Measurements from ENCODE around the gene TBC1D17. TPM values are rescaled to one million over a fixed set of nuclear protein-coding genes. Genes with fewer than 3 reads are reported as not detected.

Gene TBC1D17
- total and polyA plus RNA-seq, 2 donors: 2.9 to 69.7 TPM

- peaks cover 58 to 60% of the 10 kb centered on the region in 2 donors for H3K36me3 ChIP-seq (ENCODE audit: control insufficient read depth in 2 of 2, insufficient read depth in 2 of 2, low read length in 1 of 2)
- WGBS: 98% methylated on average over 5 of the region's 5 CpGs
- H3K9me3 ChIP-seq (ENCODE audit: control insufficient read depth in 2 of 2, insufficient read depth in 1 of 2, low read length in 1 of 2): peaks cover 3 to 10% of the 10 kb centered on the region in 2 donors
- H3K4me1 ChIP-seq (ENCODE audit: control insufficient read depth in 2 of 2, insufficient read depth in 2 of 2, low read length in 2 of 2): peaks cover under 1 to 11% of the 10 kb centered on the region in 2 donors
- no peak overlapping the region for H3K27ac ChIP-seq (ENCODE audit: low read depth in 1 of 2, low read length in 1 of 2)
- H3K4me3 ChIP-seq (ENCODE audit: low read length in 2 of 2): no peak overlapping the region
- no peak for DNase-seq (ENCODE audit: low read depth in 6 of 9, low spot score in 9 of 9)
- peaks cover 0 to 6% of the 10 kb centered on the region in 2 donors for H3K27me3 ChIP-seq (ENCODE audit: control insufficient read depth in 2 of 2, insufficient read depth in 1 of 2, low read length in 1 of 2)
Observed at GRCh38 chr19:49883094-49883493, 5.6 kb downstream of the TBC1D17 start.

GRCh38 chr19:49884109-49884508, 6.6 kb downstream of the TBC1D17 start:
- peaks cover 3 to 8% of the 10 kb centered on the region in 2 donors for H3K9me3 ChIP-seq (ENCODE audit: control insufficient read depth in 2 of 2, insufficient read depth in 1 of 2, low read length in 1 of 2)
- no peak overlapping the region for H3K27ac ChIP-seq (ENCODE audit: low read depth in 1 of 2, low read length in 1 of 2)
- H3K4me3 ChIP-seq (ENCODE audit: low read length in 2 of 2): no peak overlapping the region
- DNase-seq (ENCODE audit: low read depth in 6 of 9, low spot score in 9 of 9): no peak
- peaks cover 58% of the 10 kb centered on the region in 2 donors for H3K36me3 ChIP-seq (ENCODE audit: control insufficient read depth in 2 of 2, insufficient read depth in 2 of 2, low read length in 1 of 2)
- WGBS: 97% methylated on average over 18 of the region's 18 CpGs
- peaks cover 0 to under 1% of the 10 kb centered on the region in 2 donors for H3K4me1 ChIP-seq (ENCODE audit: control insufficient read depth in 2 of 2, insufficient read depth in 2 of 2, low read length in 2 of 2)
- H3K27me3 ChIP-seq (ENCODE audit: control insufficient read depth in 2 of 2, insufficient read depth in 1 of 2, low read length in 1 of 2): peaks cover 0 to 7% of the 10 kb centered on the region in 2 donors

GRCh38 chr19:49884760-49885159, 7.3 kb downstream of the TBC1D17 start:
- peaks cover 3 to 8% of the 10 kb centered on the region in 2 donors for H3K9me3 ChIP-seq (ENCODE audit: control insufficient read depth in 2 of 2, insufficient read depth in 1 of 2, low read length in 1 of 2)
- H3K36me3 ChIP-seq (ENCODE audit: control insufficient read depth in 2 of 2, insufficient read depth in 2 of 2, low read length in 1 of 2): peaks cover 53 to 58% of the 10 kb centered on the region in 2 donors
- H3K4me3 ChIP-seq (ENCODE audit: low read length in 2 of 2): no peak overlapping the region
- peaks cover 0 to 13% of the 10 kb centered on the region in 2 donors for H3K27me3 ChIP-seq (ENCODE audit: control insufficient read depth in 2 of 2, insufficient read depth in 1 of 2, low read length in 1 of 2)
- peaks cover 0 to 2% of the 10 kb centered on the region in 2 donors for H3K4me1 ChIP-seq (ENCODE audit: control insufficient read depth in 2 of 2, insufficient read depth in 2 of 2, low read length in 2 of 2)
- H3K27ac ChIP-seq (ENCODE audit: low read depth in 1 of 2, low read length in 1 of 2): no peak overlapping the region
- no peak for DNase-seq (ENCODE audit: low read depth in 6 of 9, low spot score in 9 of 9)
- WGBS: 97% methylated on average over 3 of the region's 3 CpGs

- H3K9me3 ChIP-seq (ENCODE audit: control insufficient read depth in 2 of 2, insufficient read depth in 1 of 2, low read length in 1 of 2): peaks cover 3 to 8% of the 10 kb centered on the region in 2 donors
- no peak overlapping the region for H3K27ac ChIP-seq (ENCODE audit: low read depth in 1 of 2, low read length in 1 of 2)
- no peak for DNase-seq (ENCODE audit: low read depth in 6 of 9, low spot score in 9 of 9)
- H3K4me3 ChIP-seq (ENCODE audit: low read length in 2 of 2): no peak overlapping the region
- WGBS: 91% methylated on average over 23 of the region's 23 CpGs
- H3K27me3 ChIP-seq (ENCODE audit: control insufficient read depth in 2 of 2, insufficient read depth in 1 of 2, low read length in 1 of 2): peaks cover 6 to 34% of the 10 kb centered on the region in 2 donors
- H3K36me3 ChIP-seq (ENCODE audit: control insufficient read depth in 2 of 2, insufficient read depth in 2 of 2, low read length in 1 of 2): peaks cover 30 to 36% of the 10 kb centered on the region in 2 donors
- peaks cover 4 to 10% of the 10 kb centered on the region in 2 donors for H3K4me1 ChIP-seq (ENCODE audit: control insufficient read depth in 2 of 2, insufficient read depth in 2 of 2, low read length in 2 of 2)
Observed at GRCh38 chr19:49887037-49887664, 9.6 kb downstream of the TBC1D17 start.

GRCh38 chr19:49887665-49888509, 10.4 kb downstream of the TBC1D17 start:
- H3K4me1 ChIP-seq (ENCODE audit: control insufficient read depth in 2 of 2, insufficient read depth in 2 of 2, low read length in 2 of 2): peaks cover 4 to 10% of the 10 kb centered on the region in 2 donors
- peaks cover 6 to 34% of the 10 kb centered on the region in 2 donors for H3K27me3 ChIP-seq (ENCODE audit: control insufficient read depth in 2 of 2, insufficient read depth in 1 of 2, low read length in 1 of 2)
- peaks cover 2 to 3% of the 10 kb centered on the region in 2 donors for H3K9me3 ChIP-seq (ENCODE audit: control insufficient read depth in 2 of 2, insufficient read depth in 1 of 2, low read length in 1 of 2)
- 86% methylated on average over 54 of the region's 54 CpGs for WGBS
- H3K27ac ChIP-seq (ENCODE audit: low read depth in 1 of 2, low read length in 1 of 2): no peak overlapping the region
- no peak overlapping the region for H3K4me3 ChIP-seq (ENCODE audit: low read length in 2 of 2)
- peaks cover 23 to 28% of the 10 kb centered on the region in 2 donors for H3K36me3 ChIP-seq (ENCODE audit: control insufficient read depth in 2 of 2, insufficient read depth in 2 of 2, low read length in 1 of 2)
- no peak for DNase-seq (ENCODE audit: low read depth in 6 of 9, low spot score in 9 of 9)

- peaks cover 4 to 10% of the 10 kb centered on the region in 2 donors for H3K4me1 ChIP-seq (ENCODE audit: control insufficient read depth in 2 of 2, insufficient read depth in 2 of 2, low read length in 2 of 2)
- H3K27ac ChIP-seq (ENCODE audit: low read depth in 1 of 2, low read length in 1 of 2): no peak overlapping the region
- no peak overlapping the region for H3K4me3 ChIP-seq (ENCODE audit: low read length in 2 of 2)
- H3K9me3 ChIP-seq (ENCODE audit: control insufficient read depth in 2 of 2, insufficient read depth in 1 of 2, low read length in 1 of 2): no peaks in the 10 kb centered on the region
- peaks cover 17 to 22% of the 10 kb centered on the region in 2 donors for H3K36me3 ChIP-seq (ENCODE audit: control insufficient read depth in 2 of 2, insufficient read depth in 2 of 2, low read length in 1 of 2)
- 83% methylated on average over 18 of the region's 18 CpGs for WGBS
- H3K27me3 ChIP-seq (ENCODE audit: control insufficient read depth in 2 of 2, insufficient read depth in 1 of 2, low read length in 1 of 2): peaks cover 6 to 38% of the 10 kb centered on the region in 2 donors
- no peak for DNase-seq (ENCODE audit: low read depth in 6 of 9, low spot score in 9 of 9)
Observed at GRCh38 chr19:49888510-49888824, 11.0 kb downstream of the TBC1D17 start.

- no peaks in the 10 kb centered on the region for H3K9me3 ChIP-seq (ENCODE audit: control insufficient read depth in 2 of 2, insufficient read depth in 1 of 2, low read length in 1 of 2)
- H3K27me3 ChIP-seq (ENCODE audit: control insufficient read depth in 2 of 2, insufficient read depth in 1 of 2, low read length in 1 of 2): peaks cover 6 to 39% of the 10 kb centered on the region in 2 donors
- H3K36me3 ChIP-seq (ENCODE audit: control insufficient read depth in 2 of 2, insufficient read depth in 2 of 2, low read length in 1 of 2): peaks cover 10 to 16% of the 10 kb centered on the region in 2 donors
- DNase-seq (ENCODE audit: low read depth in 6 of 9, low spot score in 9 of 9): no peak
- 95% methylated on average over 23 of the region's 23 CpGs for WGBS
- H3K4me3 ChIP-seq (ENCODE audit: low read length in 2 of 2): no peak overlapping the region
- H3K27ac ChIP-seq (ENCODE audit: low read depth in 1 of 2, low read length in 1 of 2): no peak overlapping the region
- peaks cover 4 to 10% of the 10 kb centered on the region in 2 donors for H3K4me1 ChIP-seq (ENCODE audit: control insufficient read depth in 2 of 2, insufficient read depth in 2 of 2, low read length in 2 of 2)
Observed at GRCh38 chr19:49889038-49889686, 11.7 kb downstream of the TBC1D17 start.

GRCh38 chr19:49889687-49890348, 12.3 kb downstream of the TBC1D17 start:
- no peaks in the 10 kb centered on the region for H3K9me3 ChIP-seq (ENCODE audit: control insufficient read depth in 2 of 2, insufficient read depth in 1 of 2, low read length in 1 of 2)
- H3K4me1 ChIP-seq (ENCODE audit: control insufficient read depth in 2 of 2, insufficient read depth in 2 of 2, low read length in 2 of 2): peaks cover 4 to 10% of the 10 kb centered on the region in 2 donors
- DNase-seq (ENCODE audit: low read depth in 6 of 9, low spot score in 9 of 9): peak in 6 of 9 donors; percentile 51 to 87 (median 79)
- peak overlapping the region; percentile 26 to 44 for H3K4me3 ChIP-seq (ENCODE audit: low read length in 2 of 2)
- WGBS: 26% methylated on average over 71 of the region's 71 CpGs
- H3K36me3 ChIP-seq (ENCODE audit: control insufficient read depth in 2 of 2, insufficient read depth in 2 of 2, low read length in 1 of 2): peaks cover 3 to 9% of the 10 kb centered on the region in 2 donors
- H3K27ac ChIP-seq (ENCODE audit: low read depth in 1 of 2, low read length in 1 of 2): no peak overlapping the region
- peaks cover 6 to 41% of the 10 kb centered on the region in 2 donors for H3K27me3 ChIP-seq (ENCODE audit: control insufficient read depth in 2 of 2, insufficient read depth in 1 of 2, low read length in 1 of 2)

Data from thymus (tissue), 11 donors.